IPS-18c (cell line): ENCODE measurements around the gene SLCO1B1.
"Not testable (repeated sequence)": the region's sequence is repeated elsewhere in the genome, so short reads cannot be mapped to it uniquely, and the experiment has no call there.

Experiments used
- H3K4me3 ChIP-seq: 2 replicates; pipeline ENCODE4 v1.7.0; 2013; ENCODE audit warnings: low read depth, mild to moderate bottlenecking, low read length, moderate library complexity; ENCODE audit not compliant: insufficient read depth
- H3K9me3 ChIP-seq: one replicate; pipeline ENCODE4 v1.6.1; 2013; ENCODE audit warnings: mild to moderate bottlenecking, low read length, moderate library complexity; ENCODE audit not compliant: control insufficient read depth, insufficient read depth

Gene SLCO1B1

DNA sequence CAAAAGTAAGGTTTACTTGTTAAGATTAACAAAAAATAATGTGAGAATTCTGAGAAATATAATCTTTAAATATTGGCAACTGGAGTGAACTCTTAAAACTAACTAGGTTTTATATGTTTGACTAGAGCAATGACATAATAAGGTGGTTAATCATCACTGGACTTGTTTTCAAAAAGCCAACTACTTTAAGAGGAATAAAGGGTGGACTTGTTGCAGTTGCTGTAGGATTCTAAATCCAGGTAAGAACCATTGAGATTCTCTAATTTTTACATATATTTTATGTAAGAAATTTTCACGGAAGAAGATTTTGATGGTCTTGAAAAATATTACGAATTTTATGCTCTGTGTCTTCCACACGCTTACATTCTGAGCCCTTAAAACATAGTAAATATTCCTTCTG, at the start of gene SLCO1B1:
TSS of gene SLCO1B1 (plus strand) at position 197 of the 400 bp plus-strand sequence. CDS start 10,381 bp downstream, outside the sequence.
- Histone ChIP-seq H3K9me3 (no peaks in the 10 kb centered on the region), H3K4me3 (no peak within 1 kb of the TSS)

DNA sequence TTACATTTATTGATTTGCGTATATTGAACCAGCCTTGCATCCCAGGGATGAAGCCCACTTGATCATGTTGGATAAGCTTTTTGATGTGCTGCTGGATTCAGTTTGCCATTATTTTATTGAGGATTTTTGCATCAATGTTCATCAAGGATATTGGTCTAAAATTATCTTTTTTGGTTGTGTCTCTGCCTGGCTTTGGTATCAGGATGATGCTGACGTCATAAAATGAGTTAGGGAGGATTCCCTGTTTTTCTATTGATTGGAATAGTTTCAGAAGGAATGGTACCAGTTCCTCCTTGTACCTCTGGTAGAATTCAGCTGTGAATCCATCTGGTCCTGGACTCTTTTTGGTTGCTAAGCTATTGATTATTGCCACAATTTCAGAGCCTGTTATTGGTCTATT, 46.2 kb upstream of the SLCO1B1 start:
- not testable (repeated sequence) for H3K4me3 ChIP-seq

GRCh38 chr12:21111732-21112131, 19.3 kb upstream of the SLCO1B1 start:
- no peaks in the 10 kb centered on the region for H3K9me3 ChIP-seq

More for the DNA sequence above, 46.2 kb upstream of the SLCO1B1 start:
- not testable (repeated sequence) for H3K9me3 ChIP-seq

GRCh38 chr12:21113266-21113665, 17.7 kb upstream of the SLCO1B1 start:
- no peaks in the 10 kb centered on the region for H3K9me3 ChIP-seq
- no peak overlapping the region for H3K4me3 ChIP-seq

More at GRCh38 chr12:21111732-21112131, 19.3 kb upstream of the SLCO1B1 start:
- no peak overlapping the region for H3K4me3 ChIP-seq

DNA sequence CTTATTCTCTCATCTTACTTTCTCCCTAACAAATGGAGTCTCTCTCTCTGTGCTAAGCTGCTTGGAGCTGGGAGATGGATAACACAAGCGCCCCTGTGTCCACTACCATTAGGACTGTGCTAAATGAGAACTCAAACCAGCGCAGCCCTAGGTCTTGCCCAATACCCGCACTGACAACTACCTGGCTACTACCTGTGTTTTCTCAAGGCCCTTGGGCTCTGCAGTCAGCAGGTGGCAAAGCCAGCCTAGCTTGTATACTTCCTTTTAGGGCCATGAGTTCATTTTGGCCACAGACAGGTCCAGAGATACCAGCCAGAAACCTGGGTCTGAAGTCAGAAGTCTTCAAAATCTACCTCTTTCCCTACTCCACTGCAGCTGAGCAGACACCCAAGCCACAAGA, 13.0 kb upstream of the SLCO1B1 start:
- Histone ChIP-seq H3K9me3 (no peaks in the 10 kb centered on the region), H3K4me3 (no peak overlapping the region)

GRCh38 chr12:21118760-21119159, 12.2 kb upstream of the SLCO1B1 start:
- no peaks in the 10 kb centered on the region for H3K9me3 ChIP-seq
- H3K4me3 ChIP-seq, result no peak overlapping the region

DNA sequence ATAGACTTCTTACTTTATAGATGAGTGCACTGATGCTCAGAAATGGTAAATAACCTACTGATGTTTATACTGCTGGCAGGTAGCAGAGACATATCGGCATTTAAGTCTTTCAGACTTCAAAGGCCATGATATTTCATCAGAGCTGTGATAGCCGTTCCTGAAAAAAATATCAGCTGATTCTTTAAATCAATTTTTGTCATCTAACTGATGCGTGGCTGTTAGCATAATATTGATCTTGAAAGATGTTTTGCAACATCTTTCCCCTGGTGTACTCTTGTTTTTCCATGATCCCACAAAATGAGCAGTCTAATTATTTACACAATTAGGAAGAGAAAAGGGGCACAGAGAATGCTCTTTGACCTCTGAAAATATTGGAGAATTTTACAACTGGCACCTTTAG, 1.6 kb upstream of the SLCO1B1 start:
- no peak overlapping the region for H3K4me3 ChIP-seq
- H3K9me3 ChIP-seq, result no peaks in the 10 kb centered on the region

- Histone ChIP-seq H3K4me3 (no peak overlapping the region), H3K9me3 (no peaks in the 10 kb centered on the region)
Observed at GRCh38 chr12:21129906-21130305, 1.1 kb upstream of the SLCO1B1 start.

DNA sequence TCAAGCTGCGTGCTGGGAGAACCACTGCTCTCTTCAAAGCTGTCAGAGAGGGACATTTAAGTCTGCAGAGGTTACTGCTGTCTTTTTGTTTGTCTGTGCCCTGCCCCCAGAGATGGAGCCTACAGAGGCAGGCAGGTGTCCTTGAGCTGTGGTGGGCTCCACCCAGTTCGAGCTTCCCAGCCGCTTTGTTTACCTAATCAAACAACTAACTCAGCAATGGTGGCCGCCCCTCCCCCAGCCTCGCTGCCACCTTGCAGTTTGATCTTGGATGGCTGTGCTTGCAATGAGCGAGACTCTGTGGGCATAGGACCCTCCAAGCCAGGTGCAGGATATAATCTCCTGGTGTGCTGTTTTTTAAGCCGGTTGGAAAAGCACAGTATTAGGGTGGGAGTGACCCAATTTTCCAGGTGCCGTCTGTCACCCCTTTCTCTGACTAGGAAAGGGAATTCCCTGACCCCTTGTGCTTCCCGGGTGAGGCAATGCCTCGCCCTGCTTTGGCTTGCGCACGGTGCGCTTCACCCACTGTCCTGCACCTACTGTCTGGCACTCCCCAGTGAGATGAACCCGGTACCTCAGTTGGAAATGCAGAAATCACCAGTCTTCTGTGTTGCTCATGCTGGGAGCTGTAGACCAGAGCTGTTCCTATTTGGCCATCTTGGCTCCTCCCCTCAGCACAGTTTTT, 6.5 kb downstream of the SLCO1B1 start:
- H3K9me3 ChIP-seq, H3K4me3 ChIP-seq: not testable (repeated sequence)

DNA sequence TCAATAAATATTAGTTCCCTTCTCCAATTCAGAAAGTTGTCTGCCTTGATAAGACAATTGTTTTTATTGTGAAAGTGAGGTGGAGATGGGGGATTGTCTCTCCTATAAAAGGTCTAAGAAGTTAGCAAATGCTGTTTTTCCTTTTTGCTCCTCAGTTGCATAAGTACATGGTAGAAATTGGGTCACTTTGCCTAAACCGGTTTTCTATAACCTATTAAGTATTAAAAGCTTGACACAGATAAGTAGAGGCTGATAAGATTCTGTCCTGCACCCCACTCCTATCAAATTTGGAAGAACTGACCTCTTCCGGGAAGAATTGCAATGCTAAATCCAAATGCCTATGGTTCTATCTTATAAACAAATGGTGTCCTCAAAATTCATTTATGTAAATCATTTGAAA, 7.0 kb downstream of the SLCO1B1 start:
- H3K4me3 ChIP-seq, result no peak overlapping the region
- H3K9me3 ChIP-seq, result peaks cover 4% of the 10 kb centered on the region

GRCh38 chr12:21144309-21144708, 13.3 kb downstream of the SLCO1B1 start:
- Histone ChIP-seq H3K9me3 (no peaks in the 10 kb centered on the region), H3K4me3 (no peak overlapping the region)

DNA sequence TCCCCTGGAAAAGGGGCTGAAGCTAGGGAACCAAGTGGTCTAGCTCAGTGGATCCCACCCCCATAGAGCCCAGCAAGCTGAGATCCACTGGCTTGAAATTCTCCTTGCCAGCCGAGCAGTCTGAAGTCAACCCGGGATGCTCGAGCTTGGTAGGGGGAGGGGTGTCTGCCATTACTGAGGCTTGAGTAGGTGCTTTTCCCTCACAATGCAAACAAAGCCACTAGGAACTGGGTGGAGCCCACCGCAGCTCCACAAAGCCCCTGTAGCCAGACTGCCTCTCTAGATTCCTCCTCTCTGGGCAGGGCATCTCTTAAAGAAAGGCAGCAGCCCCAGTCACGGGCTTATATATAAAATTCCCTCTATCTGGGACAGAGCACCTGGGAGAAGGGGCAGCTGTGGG, 18.9 kb downstream of the SLCO1B1 start:
- not testable (repeated sequence) for H3K4me3 ChIP-seq

DNA sequence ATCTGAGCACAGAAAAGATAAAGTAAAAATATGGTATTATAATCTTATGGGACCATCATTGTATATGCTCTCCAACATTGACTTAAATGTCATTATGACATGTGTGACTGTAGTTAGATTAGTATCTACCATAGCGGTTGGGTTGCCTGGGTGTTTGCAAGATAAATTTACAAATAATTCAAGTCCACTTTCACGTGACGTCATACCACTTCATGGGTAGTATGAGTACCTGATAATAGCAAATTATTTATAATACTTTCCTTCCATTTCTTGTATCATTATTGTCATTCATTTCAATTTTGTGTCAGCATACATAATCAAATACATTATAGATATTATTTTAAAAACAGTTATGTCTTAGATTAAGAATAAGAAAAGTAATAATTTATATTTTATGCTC, 20.2 kb downstream of the SLCO1B1 start:
- H3K4me3 ChIP-seq, result no peak overlapping the region
- H3K9me3 ChIP-seq, result peaks cover 2% of the 10 kb centered on the region

More for the DNA sequence above, 18.9 kb downstream of the SLCO1B1 start:
- H3K9me3 ChIP-seq, result not testable (repeated sequence)

DNA sequence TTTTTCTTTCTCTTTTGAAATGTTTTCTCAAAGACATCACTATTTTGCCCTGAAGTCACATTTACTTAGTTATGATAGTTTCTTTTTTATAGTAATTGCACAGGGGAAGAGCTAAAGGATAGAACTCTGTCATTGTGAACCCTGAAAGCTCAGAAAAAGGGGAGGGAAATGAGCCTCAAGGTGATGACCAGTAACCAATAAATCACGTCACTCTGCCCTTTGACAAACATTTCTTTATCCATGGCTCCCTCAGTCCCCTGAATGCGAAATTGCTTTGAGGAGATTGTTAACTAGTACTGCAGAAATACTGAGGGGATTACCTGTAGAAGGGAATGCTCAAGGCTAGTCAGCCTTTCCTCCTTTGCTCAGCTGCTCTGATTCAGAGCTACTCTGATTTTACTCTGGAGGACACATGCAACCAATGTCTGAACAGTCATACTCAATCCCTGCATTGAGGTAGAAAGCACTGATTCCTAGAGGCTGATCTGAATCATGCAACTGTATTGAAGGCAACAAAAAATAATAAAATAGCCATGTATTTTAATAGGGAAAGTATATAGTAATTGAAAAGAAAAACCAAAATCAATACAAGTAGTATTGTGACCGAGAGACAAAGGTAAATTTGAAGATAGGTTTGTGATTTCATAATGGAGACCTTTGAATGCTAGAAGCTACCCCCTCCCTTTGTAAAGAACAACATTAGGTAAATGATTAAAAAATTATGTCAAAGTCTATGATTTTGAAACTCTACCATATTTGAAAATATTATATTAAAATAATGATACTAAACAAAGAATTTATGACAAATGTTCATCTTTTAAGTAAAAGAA, 24.7 kb downstream of the SLCO1B1 start:
- H3K9me3 ChIP-seq, result no peaks in the 10 kb centered on the region
- H3K4me3 ChIP-seq, result no peak overlapping the region

DNA sequence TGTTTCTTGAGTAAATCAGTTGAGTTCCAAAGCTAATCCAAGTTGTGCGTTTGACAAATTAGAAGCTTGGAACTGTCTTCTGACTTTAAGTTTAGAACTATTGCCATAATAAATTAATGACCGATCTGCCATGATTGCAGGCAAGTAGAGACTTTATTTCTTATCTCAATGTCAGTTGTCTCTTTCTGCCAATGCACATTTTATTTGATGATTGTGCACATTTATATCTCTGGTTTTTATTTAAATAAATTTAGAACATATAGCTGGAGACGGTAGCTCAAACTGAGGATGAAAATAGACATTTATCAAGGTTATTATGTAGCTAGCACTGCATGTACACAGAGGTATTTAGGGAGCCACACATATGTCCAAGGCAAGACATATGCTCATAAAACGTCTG, 34.1 kb downstream of the SLCO1B1 start:
- H3K4me3 ChIP-seq, result no peak overlapping the region
- H3K9me3 ChIP-seq, result no peaks in the 10 kb centered on the region

- no peaks in the 10 kb centered on the region for H3K9me3 ChIP-seq
- no peak overlapping the region for H3K4me3 ChIP-seq
Observed at GRCh38 chr12:21169878-21170472, 39.0 kb downstream of the SLCO1B1 start.

- Histone ChIP-seq H3K9me3 (no peaks in the 10 kb centered on the region), H3K4me3 (no peak overlapping the region)
Observed at GRCh38 chr12:21172079-21172478, 41.1 kb downstream of the SLCO1B1 start.

DNA sequence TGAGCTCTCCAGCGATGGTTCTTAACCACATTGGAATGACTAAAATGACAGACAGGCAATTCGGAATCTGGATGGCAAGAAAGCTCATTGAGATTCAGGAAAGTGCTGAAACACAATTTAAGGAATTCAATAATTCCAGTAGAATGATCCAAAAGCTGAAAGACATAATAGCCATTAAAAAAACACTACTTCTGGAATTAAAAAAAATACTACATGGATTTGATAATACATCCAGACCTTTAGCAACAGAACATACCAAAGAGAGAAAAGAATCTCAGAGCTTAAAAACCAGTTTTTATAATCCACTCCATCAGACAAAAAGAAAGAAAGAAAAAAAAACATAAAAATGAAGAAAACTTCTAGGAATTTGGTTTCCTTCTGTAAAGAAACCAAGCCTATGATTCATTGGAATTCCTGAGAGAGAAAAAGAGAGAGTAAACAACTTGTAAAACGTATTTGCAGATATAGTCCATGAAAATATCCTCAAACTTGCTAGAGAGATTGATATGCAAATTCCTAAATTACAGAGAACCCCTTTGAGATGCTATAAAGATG, 52.8 kb downstream of the SLCO1B1 start:
- no peak overlapping the region for H3K4me3 ChIP-seq
- no peaks in the 10 kb centered on the region for H3K9me3 ChIP-seq
